LNCAP (cell line): ENCODE data around the gene MOXD1.

ENCODE experiments used
- CTCF ChIP-seq: fragments of 450-650 bp; IDR thresholded peaks from 2 replicates; pipeline ENCODE4 v1.5.1; 2017; ENCODE audit warnings: mild to moderate bottlenecking

Gene MOXD1

DNA sequence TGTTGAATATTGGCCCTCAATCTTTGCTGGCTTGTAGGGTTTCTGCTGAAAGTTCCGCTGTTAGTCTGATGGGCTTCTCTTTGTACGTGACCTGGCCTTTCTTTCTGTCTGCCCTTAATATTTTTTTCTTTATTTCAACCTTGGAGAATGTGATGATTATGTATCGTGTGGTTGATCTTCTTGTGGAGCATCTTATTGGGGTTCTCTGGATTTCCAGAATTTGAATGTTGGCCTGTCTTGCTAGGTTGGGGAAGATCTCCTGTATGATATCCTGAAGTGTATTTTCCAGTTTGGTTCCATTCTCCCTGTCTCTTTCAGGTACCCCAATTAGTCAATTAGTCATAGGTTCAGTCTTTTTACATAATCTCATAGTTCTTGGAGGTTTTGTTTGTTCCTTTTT, 22.6 kb upstream of the MOXD1 start:
- no peak for TF ChIP-seq CTCF

- no peak for TF ChIP-seq CTCF
These were observed 17.1 kb upstream of the MOXD1 start for GRCh38 chr6:132418235-132418965.

GRCh38 chr6:132414761-132415160, 13.5 kb upstream of the MOXD1 start:
- TF ChIP-seq CTCF: no peak

DNA sequence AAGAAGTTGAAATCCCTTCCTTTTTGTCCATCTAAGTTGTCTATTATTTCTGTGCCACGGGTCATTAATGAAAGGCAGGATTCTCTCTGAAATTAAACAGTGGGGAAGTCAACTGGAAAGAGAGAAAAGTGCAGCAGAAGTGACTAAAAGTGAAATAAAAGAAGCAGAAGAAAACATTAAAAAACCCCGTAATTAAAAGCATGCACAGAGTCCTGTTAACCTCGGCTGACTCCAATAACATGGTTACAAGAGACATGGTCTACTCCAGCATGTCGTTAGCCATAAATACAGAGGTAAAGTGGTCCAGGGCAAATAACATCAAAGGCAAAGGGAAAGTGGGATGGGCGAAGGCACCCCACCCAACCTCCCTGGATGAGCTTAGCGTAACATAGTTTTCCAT, 13.0 kb upstream of the MOXD1 start:
- TF ChIP-seq CTCF: no peak

GRCh38 chr6:132413499-132413802, 12.2 kb upstream of the MOXD1 start:
- TF ChIP-seq CTCF: no peak

- TF ChIP-seq CTCF: no peak
These were observed 11.6 kb upstream of the MOXD1 start for GRCh38 chr6:132412656-132413498.

DNA sequence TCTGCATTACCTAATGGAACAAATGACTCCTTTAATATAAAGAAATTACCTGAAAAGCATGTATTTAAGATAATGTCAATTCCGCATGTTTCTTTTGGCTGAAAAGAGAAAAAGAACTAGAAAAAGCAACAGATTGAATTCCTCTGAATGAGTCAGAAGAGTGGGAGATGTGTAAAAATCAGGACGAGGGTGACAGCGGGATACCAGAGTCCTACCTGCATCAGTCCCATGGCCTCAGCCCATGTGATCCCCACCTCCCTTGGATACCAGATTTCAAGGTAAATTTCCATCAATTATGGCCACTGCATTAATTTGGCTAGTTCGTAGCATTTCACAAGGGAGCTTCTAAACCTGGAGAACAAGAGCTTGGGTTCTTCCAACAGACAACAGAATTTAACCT, 10.0 kb upstream of the MOXD1 start:
- TF ChIP-seq CTCF: no peak
